GM15510 (cell line): ENCODE data around the gene TRIM9.

Experiments used
- POLR2A ChIP-seq: IDR thresholded peaks from 3 replicates; pipeline ENCODE4 v1.6.1; 2011; ENCODE audit warnings: borderline replicate concordance; ENCODE audit not compliant: insufficient read length; ENCODE audit errors: extremely low read depth

Gene TRIM9

GRCh38 chr14:51079085-51079484 is 15.8 kb downstream of the TRIM9 start:
- no peak for TF ChIP-seq POLR2A

GRCh38 chr14:51074701-51075385 is 20.1 kb downstream of the TRIM9 start:
- no peak for TF ChIP-seq POLR2A

DNA sequence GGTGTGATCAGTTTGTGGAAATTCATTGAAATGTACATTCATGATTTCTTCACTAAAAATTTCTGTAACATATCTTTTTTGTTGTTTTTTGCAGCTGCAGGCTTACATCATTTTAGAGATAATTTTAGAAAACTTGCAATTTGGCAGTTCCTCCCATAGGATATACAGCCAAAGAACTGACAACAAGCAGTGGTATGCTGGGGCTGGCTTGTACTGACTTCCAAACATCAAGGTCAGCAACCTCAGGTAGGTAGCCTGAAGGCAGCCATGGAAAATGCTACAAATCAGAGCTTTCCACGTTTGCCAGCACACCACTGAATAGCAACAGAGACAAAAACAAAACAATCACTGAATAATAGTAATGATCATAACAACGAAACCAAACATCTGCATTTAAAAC is 21.2 kb downstream of the TRIM9 start:
- no peak for TF ChIP-seq POLR2A

GRCh38 chr14:51072976-51073375 is 21.9 kb downstream of the TRIM9 start:
- TF ChIP-seq POLR2A = no peak

GRCh38 chr14:51071857-51072256 is 23.0 kb downstream of the TRIM9 start:
- no peak for TF ChIP-seq POLR2A

- TF ChIP-seq POLR2A = no peak
Measured at GRCh38 chr14:51070726-51071125, 24.2 kb downstream of the TRIM9 start.

- no peak for TF ChIP-seq POLR2A
Measured at GRCh38 chr14:51069055-51069454, 25.9 kb downstream of the TRIM9 start.

DNA sequence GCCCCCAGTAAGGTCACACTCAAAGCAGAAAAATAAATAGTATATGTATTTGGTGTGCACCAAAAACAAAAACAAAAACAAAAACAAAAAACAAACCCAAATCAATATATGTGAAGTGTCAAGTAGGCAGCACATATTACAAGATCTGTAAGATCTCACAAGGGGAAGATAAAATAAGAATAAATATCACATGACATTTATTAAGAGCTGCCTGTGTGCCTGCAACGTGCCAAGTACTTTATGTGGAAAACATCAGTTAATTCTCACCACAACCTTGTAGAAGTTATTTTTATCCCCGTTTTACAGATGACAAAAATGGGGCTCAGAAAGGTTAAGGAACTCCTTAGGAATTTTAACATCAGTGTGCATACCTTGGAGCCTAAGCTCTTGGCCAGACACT is 26.6 kb downstream of the TRIM9 start:
- TF ChIP-seq POLR2A = no peak

GRCh38 chr14:51067295-51067694 is 27.6 kb downstream of the TRIM9 start:
- no peak for TF ChIP-seq POLR2A

- no peak for TF ChIP-seq POLR2A
Measured at GRCh38 chr14:51066576-51066975, 28.3 kb downstream of the TRIM9 start.

DNA sequence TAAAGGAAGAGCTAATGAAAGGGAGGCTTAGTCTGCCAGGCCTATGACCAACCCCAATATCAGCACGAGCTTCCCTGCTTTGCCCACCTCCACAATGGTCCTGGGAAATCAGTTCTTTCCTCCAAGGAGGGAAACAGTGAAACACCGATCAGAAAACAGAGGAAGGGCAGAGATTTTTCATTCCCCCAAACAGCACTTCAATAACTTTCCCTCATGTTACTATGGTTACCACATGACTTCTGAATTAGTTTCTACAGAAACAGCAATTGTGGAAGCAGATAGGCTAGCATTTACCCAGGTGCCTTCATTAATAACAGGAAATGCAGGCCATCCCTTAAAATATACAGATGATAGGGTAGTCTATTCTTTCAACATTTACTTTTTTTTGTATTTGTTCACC is 35.9 kb downstream of the TRIM9 start:
- TF ChIP-seq POLR2A = no peak

DNA sequence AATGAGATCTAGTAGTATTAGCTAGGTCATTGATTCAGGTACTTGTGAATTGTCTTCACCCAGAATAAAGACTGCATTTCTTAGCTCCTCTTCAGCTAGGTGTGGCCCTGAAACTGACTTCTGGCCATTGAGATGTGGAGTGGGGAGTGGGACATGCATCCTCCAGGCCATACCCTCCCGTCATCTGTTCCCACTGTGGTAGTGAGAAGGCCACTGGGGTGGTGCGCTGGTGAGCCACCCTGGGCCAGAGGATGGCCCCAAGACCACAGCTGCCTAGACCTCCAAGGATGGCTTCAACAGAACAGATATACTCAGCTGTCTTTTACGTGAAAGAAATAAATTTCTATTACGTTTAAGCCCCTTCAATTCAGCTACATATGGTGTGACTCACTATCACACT is 36.5 kb downstream of the TRIM9 start:
- TF ChIP-seq POLR2A = no peak

GRCh38 chr14:51056421-51056820 is 38.5 kb downstream of the TRIM9 start:
- no peak for TF ChIP-seq POLR2A

- TF ChIP-seq POLR2A = no peak
Measured at GRCh38 chr14:51053157-51053556, 41.7 kb downstream of the TRIM9 start.

GRCh38 chr14:51044961-51045360 is 49.9 kb downstream of the TRIM9 start:
- no peak for TF ChIP-seq POLR2A

- no peak for TF ChIP-seq POLR2A
Measured at GRCh38 chr14:51041883-51042282, 53.0 kb downstream of the TRIM9 start.

DNA sequence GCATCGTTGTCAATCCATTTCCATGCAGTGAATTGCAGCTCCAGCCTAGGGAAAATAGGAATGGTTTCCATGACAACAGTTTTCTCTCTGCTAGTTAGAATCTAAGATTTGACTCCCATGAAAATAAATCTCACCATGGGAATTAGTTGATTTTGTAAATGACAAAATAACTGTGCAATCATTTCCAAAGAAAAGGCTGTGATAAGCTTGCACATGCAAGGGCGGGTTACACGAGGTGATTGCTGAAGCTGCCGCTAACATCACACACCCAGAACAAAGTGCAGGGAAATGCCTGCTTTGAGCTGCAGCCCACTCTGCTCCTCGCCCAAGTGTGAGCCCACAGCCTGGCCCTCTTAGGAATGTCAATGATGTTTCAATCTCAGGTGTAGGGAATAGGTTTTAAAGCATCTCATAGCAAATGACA is 53.8 kb downstream of the TRIM9 start:
- no peak for TF ChIP-seq POLR2A
